Transverse colon (tissue), 3 donors: Measurements from ENCODE around the gene IFI44.

Source experiments
- CTCF ChIP-seq, 5 experiments: fragments of 200-600 bp in 3 of 5; fragments of 450-650 bp in 2 of 5; sonication (generic) in 3 of 5; IDR thresholded peaks; 1 replicate in 2 of 5; 2 replicates in 3 of 5; pipeline ENCODE4 v1.5.1; 2016 to 2017; ENCODE audit warnings: antibody characterized with exemption in 5 of 5, inconsistent platforms in 3 of 5, mild to moderate bottlenecking in 2 of 5, moderate library complexity in 1 of 5
- EP300 ChIP-seq: sonication (generic); formaldehyde crosslinking; IDR thresholded peaks from one replicate; pipeline ENCODE4 v1.6.1; 2017; ENCODE audit warnings: antibody characterized with exemption, low read depth

DNA sequence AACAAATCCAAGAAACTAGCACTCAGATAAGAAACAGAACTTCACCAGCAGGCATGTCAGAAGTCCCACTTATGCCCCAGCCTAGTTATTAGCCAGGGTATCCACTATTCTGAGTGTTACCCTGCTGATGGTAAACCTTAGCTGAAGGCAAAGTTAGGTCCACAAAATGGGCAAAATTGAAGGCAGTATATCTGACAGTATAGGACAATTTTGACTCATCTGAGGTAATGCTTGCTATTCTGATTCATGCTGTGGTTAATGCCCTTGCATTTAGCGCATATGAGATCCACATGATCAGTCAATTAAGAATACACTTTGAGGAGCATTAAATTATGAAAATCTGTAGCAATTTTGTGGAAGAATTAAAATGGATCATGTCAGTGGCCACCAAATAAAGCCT, 15.1 kb downstream of the IFI44 start:
- TF ChIP-seq CTCF (IDR thresholded peaks at IDR 0.05) (no peak), EP300 (no peak)
